Fibroblast of lung (primary cell): Measurements from ENCODE around the gene DGAT2. TPM values are rescaled to one million over a fixed set of nuclear protein-coding genes. Genes with fewer than 3 reads are reported as not detected.

Source experiments
- DNase-seq, 2 donors: peaks; one replicate each; pipeline versions ENCODE4 v3.0.0 to v3.0.0-alpha.2; 2010; ENCODE audit warnings: low read depth in 2 of 2
- H2AFZ ChIP-seq: 2 replicates; pipeline ENCODE4 v1.5.1; 2012; ENCODE audit warnings: low read length, control low read depth, inconsistent platforms
- H3K27ac ChIP-seq: 2 replicates; pipeline ENCODE4 v1.5.1; 2011; ENCODE audit warnings: low read length, control low read depth; ENCODE audit not compliant: insufficient read depth
- H3K27me3 ChIP-seq: 2 replicates; pipeline ENCODE4 v1.5.1; 2011; ENCODE audit warnings: mild to moderate bottlenecking, low read length; ENCODE audit not compliant: control insufficient read depth, insufficient read depth
- H3K36me3 ChIP-seq: 2 replicates; pipeline ENCODE4 v1.5.1; 2011; ENCODE audit warnings: low read length; ENCODE audit not compliant: control insufficient read depth, insufficient read depth
- H3K4me1 ChIP-seq: 2 replicates; pipeline ENCODE4 v1.5.1; 2011; ENCODE audit warnings: low read length; ENCODE audit not compliant: control insufficient read depth, insufficient read depth; ENCODE audit errors: extremely low read depth
- H3K4me2 ChIP-seq: 2 replicates; pipeline ENCODE4 v1.5.1; 2011; ENCODE audit warnings: low read length, control low read depth; ENCODE audit not compliant: insufficient read depth; ENCODE audit errors: extremely low read depth
- H3K4me3 ChIP-seq, 4 experiments: fragments of 200-600 bp in 1 of 4; sonication (generic) in 1 of 4; replicated peaks in 1 of 4; 2 replicates each; pipeline ENCODE4 v1.5.1; 2011 to 2016; ENCODE audit warnings: low read length in 4 of 4, low read depth in 3 of 4, mild to moderate bottlenecking in 3 of 4, control low read depth in 2 of 4, inconsistent platforms in 1 of 4, mixed read lengths in 1 of 4; ENCODE audit not compliant: insufficient read depth in 1 of 4; ENCODE audit errors: control extremely low read depth in 1 of 4
- H3K79me2 ChIP-seq: 2 replicates; pipeline ENCODE4 v1.5.1; 2012; ENCODE audit warnings: mild to moderate bottlenecking, low read length, inconsistent platforms; ENCODE audit not compliant: control insufficient read depth, insufficient read depth
- H3K9ac ChIP-seq: 2 replicates; pipeline ENCODE4 v1.5.1; 2011; ENCODE audit warnings: mild to moderate bottlenecking, low read length, control low read depth; ENCODE audit not compliant: insufficient read depth
- H3K9me3 ChIP-seq: 2 replicates; pipeline ENCODE4 v1.5.1; 2012; ENCODE audit warnings: low read depth, low read length; ENCODE audit not compliant: control insufficient read depth, insufficient read depth
- H4K20me1 ChIP-seq: 2 replicates; pipeline ENCODE4 v1.5.1; 2011; ENCODE audit warnings: low read length; ENCODE audit not compliant: control insufficient read depth, insufficient read depth; ENCODE audit errors: extremely low read depth
- EZH2 ChIP-seq: IDR thresholded peaks from 2 replicates; pipeline ENCODE4 v1.5.1; 2012; ENCODE audit warnings: low read length, control low read depth, mild to moderate bottlenecking; ENCODE audit errors: missing control alignments
- polyA plus RNA-seq, 2 donors: library from polyadenylated mRNA; depleted of rRNA in 1 of 2; stranded (reverse) in 1 of 2; unstranded in 1 of 2; fragments of >200 nt; gene quantifications; 2 replicates each; pipeline ENCODE4 v1.2.1, GENCODE V29; 2011 to 2012; ENCODE audit warnings: missing spikeins in 1 of 2
- total RNA-seq: library from RNA; depleted of rRNA; stranded (reverse); fragments of >200 nt; gene quantifications from 2 replicates; pipeline ENCODE4 v1.2.1, GENCODE V29; 2014
- TF ChIP-seq, protein P1 (sequence below), 2 donors: IDR thresholded peaks in 1 of 2; conservative IDR thresholded peaks in 1 of 2; 1 replicate in 1 of 2; 2 replicates in 1 of 2; pipeline ENCODE4 v1.5.1; 2011 to 2012; ENCODE audit warnings: low read length in 2 of 2, control low read depth in 1 of 2, inconsistent platforms in 1 of 2, low read depth in 1 of 2, mild to moderate bottlenecking in 1 of 2

DGAT2 gene
- total and polyA plus RNA-seq, 2 donors (not counting 1 experiment from before 2014, with no cell fraction given) = 0.32 to 1.3 TPM

DNA sequence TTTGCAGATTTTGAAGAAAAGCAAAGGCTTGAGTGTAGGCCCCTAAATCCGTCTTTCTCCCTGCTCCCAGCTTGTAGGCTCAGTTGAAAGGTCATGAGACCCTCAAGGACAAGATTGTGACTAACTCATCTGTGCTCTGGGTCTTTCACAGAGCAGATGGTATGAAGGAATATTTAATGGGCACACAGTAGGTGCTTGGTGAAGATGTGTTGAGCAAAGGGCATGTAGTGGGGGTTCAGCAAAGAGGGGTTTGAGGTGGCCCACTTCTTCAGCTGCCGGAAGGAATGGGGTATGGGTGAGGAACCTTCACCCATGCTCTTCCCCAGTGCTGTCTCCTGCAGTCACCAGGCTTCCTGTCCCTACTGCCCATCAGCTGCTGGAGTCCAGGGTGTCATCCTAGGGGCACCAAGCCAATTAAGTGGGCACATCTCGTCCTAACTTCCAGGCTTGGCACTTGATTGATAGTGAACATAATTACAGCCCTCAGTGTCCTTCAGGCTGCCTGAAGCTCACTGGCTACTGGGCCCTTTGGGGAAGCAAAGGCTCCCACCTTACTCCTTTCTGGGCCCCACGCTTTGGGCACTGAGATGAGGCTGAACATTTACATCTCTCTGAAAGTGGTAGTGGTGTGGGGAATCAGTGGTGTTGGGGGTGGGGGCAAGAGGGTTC lies 15.0 kb downstream of the DGAT2 start:
- Histone ChIP-seq H4K20me1 (no peaks in the 10 kb centered on the region), H3K27me3 (peaks cover 5% of the 10 kb centered on the region), H3K4me3 (no peak overlapping the region), H3K27ac (no peak overlapping the region), H3K36me3 (no peaks in the 10 kb centered on the region), H3K9me3 (no peaks in the 10 kb centered on the region), H3K79me2 (no peaks in the 10 kb centered on the region), H3K9ac (no peak overlapping the region), H3K4me2 (no peak overlapping the region), H3K4me1 (no peaks in the 10 kb centered on the region), H2AFZ (no peak overlapping the region)
- TF ChIP-seq, protein P1, sequence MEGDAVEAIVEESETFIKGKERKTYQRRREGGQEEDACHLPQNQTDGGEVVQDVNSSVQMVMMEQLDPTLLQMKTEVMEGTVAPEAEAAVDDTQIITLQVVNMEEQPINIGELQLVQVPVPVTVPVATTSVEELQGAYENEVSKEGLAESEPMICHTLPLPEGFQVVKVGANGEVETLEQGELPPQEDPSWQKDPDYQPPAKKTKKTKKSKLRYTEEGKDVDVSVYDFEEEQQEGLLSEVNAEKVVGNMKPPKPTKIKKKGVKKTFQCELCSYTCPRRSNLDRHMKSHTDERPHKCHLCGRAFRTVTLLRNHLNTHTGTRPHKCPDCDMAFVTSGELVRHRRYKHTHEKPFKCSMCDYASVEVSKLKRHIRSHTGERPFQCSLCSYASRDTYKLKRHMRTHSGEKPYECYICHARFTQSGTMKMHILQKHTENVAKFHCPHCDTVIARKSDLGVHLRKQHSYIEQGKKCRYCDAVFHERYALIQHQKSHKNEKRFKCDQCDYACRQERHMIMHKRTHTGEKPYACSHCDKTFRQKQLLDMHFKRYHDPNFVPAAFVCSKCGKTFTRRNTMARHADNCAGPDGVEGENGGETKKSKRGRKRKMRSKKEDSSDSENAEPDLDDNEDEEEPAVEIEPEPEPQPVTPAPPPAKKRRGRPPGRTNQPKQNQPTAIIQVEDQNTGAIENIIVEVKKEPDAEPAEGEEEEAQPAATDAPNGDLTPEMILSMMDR (conservative IDR thresholded peaks at IDR 0.05 in 1 of 2, IDR thresholded peaks at IDR 0.05 in 1 of 2; ENCODE audit: low read depth in 1 of 2, low read length in 2 of 2) = no peak
- no peak for TF ChIP-seq EZH2
- no peak for DNase-seq

DNA sequence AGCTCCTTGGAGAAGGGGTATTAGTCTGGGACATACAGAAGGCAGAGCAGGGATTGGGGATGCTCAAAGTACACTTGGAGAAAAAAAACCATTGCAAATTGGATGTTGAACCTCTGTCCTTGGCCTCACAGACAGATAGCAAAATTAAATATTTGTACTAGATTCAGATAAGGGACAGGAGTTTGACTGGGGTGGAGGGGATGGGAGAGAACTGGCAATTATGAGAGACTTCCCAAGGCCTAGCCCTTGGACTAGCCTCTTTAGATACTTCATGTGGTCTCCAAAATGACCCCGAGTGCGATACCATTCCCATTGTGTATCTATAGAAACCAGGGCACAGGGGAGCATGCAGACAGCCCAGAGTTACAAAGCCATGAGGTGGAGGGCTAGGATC lies 15.5 kb downstream of the DGAT2 start:
- Histone ChIP-seq H3K27me3 (peaks cover 5% of the 10 kb centered on the region), H4K20me1 (no peaks in the 10 kb centered on the region), H3K27ac (no peak overlapping the region)

DNA sequence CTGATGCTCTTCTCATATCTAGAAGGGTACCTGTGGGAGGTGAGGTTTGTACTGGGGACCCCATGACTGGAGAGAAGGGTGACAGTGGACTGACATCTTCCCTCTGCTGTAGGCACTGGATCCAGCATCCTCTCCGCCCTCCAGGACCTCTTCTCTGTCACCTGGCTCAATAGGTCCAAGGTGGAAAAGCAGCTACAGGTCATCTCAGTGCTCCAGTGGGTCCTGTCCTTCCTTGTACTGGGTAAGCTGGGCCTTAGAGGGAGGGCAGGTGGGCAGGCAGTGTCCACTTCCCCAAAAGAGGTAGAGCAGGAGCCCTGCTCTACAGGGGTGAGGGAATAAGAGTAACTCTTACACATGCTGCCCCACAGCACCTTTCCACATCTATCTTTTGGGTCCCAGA lies 15.9 kb downstream of the DGAT2 start:
- H3K36me3 ChIP-seq = no peaks in the 10 kb centered on the region
- no peaks in the 10 kb centered on the region for H3K9me3 ChIP-seq
- H3K27me3 ChIP-seq = peaks cover 5% of the 10 kb centered on the region
- H2AFZ ChIP-seq = no peak overlapping the region
- TF ChIP-seq, protein P1 (conservative IDR thresholded peaks at IDR 0.05 in 1 of 2, IDR thresholded peaks at IDR 0.05 in 1 of 2; ENCODE audit: low read depth in 1 of 2, low read length in 2 of 2) = no peak
- TF ChIP-seq EZH2 = no peak
- no peak overlapping the region for H3K27ac ChIP-seq
- no peak for DNase-seq
- H4K20me1 ChIP-seq = no peaks in the 10 kb centered on the region
- no peak overlapping the region for H3K4me2 ChIP-seq
- no peak overlapping the region for H3K9ac ChIP-seq
- no peak overlapping the region for H3K4me3 ChIP-seq
- no peaks in the 10 kb centered on the region for H3K4me1 ChIP-seq
- no peaks in the 10 kb centered on the region for H3K79me2 ChIP-seq

More for the DNA sequence above, 15.5 kb downstream of the DGAT2 start:
- H3K4me1 ChIP-seq = no peaks in the 10 kb centered on the region
- H3K4me3 ChIP-seq = no peak overlapping the region
- no peak for DNase-seq
- TF ChIP-seq EZH2 = no peak
- TF ChIP-seq, protein P1 (conservative IDR thresholded peaks at IDR 0.05 in 1 of 2, IDR thresholded peaks at IDR 0.05 in 1 of 2; ENCODE audit: low read depth in 1 of 2, low read length in 2 of 2) = no peak
- H3K4me2 ChIP-seq = no peak overlapping the region
- H3K79me2 ChIP-seq = no peaks in the 10 kb centered on the region
- no peak overlapping the region for H3K9ac ChIP-seq
- no peaks in the 10 kb centered on the region for H3K9me3 ChIP-seq
- no peak overlapping the region for H2AFZ ChIP-seq
- no peaks in the 10 kb centered on the region for H3K36me3 ChIP-seq
